ENCODE data around the gene SLC9C1. TPM values are rescaled to one million over a fixed set of nuclear protein-coding genes. Genes with fewer than 3 reads are reported as not detected.

Gene SLC9C1
- total RNA-seq, 1 experiment from 2014 or later = not detected

- no TSS peak for BruUV-seq (replicated peaks)
- no peaks in the 10 kb centered on the region for H3K36me3 Mint-ChIP-seq (ENCODE audit: insufficient read depth, unreplicated experiment)
- no peak for TF ChIP-seq CTCF (IDR thresholded peaks at IDR 0.05; ENCODE audit: unreplicated experiment)
- H3K4me1 Mint-ChIP-seq (ENCODE audit: low read depth, unreplicated experiment) = no peaks in the 10 kb centered on the region
- no peak overlapping the region for H3K27ac Mint-ChIP-seq (ENCODE audit: unreplicated experiment)
- no peaks in the 10 kb centered on the region for H3K9me3 Mint-ChIP-seq (ENCODE audit: low read depth, unreplicated experiment)
- H3K4me3 Mint-ChIP-seq (ENCODE audit: low read depth, unreplicated experiment) = no peak overlapping the region
- CTCF ChIA-PET = interaction anchor here (1.2 kb wide), 1 partner anchor 50 kb away, joined by 3 read pairs; no protein-coding TSS in a partner anchor
- no peak for DNase-seq
- H3K27me3 Mint-ChIP-seq (ENCODE audit: unreplicated experiment) = no peaks in the 10 kb centered on the region
- intact Hi-C loops (cut with micrococcal nuclease; ENCODE audit: unreplicated experiment) = no loop called here
Measured at GRCh38 chr3:112314649-112315048, 20.6 kb upstream of the SLC9C1 start.

DNA sequence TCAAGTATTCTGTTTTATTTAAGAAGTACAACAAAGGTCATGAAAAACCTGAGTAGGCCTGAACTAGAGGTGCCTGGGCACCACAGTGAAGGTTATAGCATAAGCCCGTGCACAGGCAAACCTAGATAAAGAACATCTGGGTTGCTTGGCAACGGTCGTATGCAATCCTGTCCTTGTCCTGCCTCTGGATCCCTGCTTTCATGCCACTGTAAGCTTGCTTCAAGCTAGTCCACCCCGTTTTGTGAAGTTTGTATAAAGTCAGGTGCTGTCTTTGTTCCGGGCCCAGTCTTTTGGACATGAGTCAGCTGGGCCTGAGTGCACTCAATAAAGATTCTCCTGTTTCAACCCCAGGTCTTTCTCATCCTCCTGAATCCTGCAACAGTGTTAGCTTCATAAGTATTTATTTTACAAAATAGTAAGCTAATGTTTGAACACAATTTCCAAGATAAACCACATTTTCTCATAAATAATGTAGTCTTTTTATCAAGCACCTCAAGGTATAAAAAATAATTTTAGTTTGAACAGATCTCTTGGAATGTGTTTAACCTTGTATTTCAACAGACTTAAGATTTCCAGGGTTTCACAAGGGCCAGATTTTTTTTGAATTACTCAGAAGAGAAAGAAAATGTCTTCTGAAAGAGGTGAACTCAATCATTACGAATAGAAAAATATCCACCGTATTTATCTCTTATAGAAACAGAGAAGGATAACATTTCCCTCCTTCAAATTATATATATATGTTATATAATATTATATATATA is 14.3 kb upstream of the SLC9C1 start:
- BruUV-seq (replicated peaks) = no TSS peak
- CTCF ChIA-PET = no interaction called here

DNA sequence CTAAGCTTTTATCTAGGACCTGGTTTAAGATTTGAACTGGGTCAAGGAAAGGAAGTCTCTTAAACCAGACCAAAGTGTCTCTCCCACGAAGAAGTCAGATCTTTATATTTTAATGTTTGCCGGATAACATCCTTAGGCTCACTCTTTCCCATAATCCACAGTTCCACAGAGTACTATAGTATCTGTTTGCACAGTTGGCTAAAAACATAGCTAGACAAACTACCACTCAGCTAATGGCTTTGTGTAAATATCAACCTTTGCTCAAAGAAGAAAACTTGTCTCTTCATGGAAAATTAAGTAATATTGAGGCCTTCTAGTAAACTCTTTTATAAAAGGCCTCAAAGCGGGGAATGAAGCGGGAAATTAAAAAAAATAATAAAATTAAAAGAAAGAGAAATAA is 13.5 kb upstream of the SLC9C1 start:
- Mint-ChIP-seq H3K27ac (ENCODE audit: unreplicated experiment) (no peak overlapping the region), H3K4me1 (ENCODE audit: low read depth, unreplicated experiment) (no peaks in the 10 kb centered on the region), H3K36me3 (ENCODE audit: insufficient read depth, unreplicated experiment) (no peaks in the 10 kb centered on the region), H3K4me3 (ENCODE audit: low read depth, unreplicated experiment) (no peak overlapping the region), H3K9me3 (ENCODE audit: low read depth, unreplicated experiment) (no peaks in the 10 kb centered on the region), H3K27me3 (ENCODE audit: unreplicated experiment) (no peaks in the 10 kb centered on the region)
- no TSS peak for BruUV-seq (replicated peaks)
- intact Hi-C loops (cut with micrococcal nuclease; ENCODE audit: unreplicated experiment) = no loop called here
- no peak for DNase-seq
- TF ChIP-seq CTCF (IDR thresholded peaks at IDR 0.05; ENCODE audit: unreplicated experiment) = no peak
- CTCF ChIA-PET = no interaction called here

More for the DNA sequence above, 14.3 kb upstream of the SLC9C1 start:
- DNase-seq = no peak
- H3K9me3 Mint-ChIP-seq (ENCODE audit: low read depth, unreplicated experiment) = no peaks in the 10 kb centered on the region
- no peak for TF ChIP-seq CTCF (IDR thresholded peaks at IDR 0.05; ENCODE audit: unreplicated experiment)
- intact Hi-C loops (cut with micrococcal nuclease; ENCODE audit: unreplicated experiment) = no loop called here
- H3K4me1 Mint-ChIP-seq (ENCODE audit: low read depth, unreplicated experiment) = no peaks in the 10 kb centered on the region
- H3K27ac Mint-ChIP-seq (ENCODE audit: unreplicated experiment) = no peak overlapping the region
- no peaks in the 10 kb centered on the region for H3K36me3 Mint-ChIP-seq (ENCODE audit: insufficient read depth, unreplicated experiment)
- no peaks in the 10 kb centered on the region for H3K27me3 Mint-ChIP-seq (ENCODE audit: unreplicated experiment)
- no peak overlapping the region for H3K4me3 Mint-ChIP-seq (ENCODE audit: low read depth, unreplicated experiment)

DNA sequence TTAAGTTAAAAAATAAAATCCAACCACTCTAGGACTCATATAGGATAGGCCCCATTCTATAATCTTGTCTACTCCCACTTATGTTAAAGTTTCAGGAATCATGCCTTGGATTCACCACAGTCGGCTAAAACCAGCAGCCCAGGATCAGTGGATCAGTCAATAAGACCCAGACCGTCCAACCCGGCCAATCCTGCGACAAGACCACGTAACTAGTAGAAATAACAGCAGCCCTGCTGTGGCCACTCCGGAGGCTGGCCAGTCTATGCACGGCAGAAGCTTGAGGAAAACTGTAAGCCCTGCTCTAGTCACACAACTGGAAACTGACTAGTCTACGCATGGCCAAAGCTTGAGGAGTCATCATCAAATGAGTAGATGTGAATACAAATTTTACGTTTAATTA is 12.8 kb upstream of the SLC9C1 start:
- no TSS peak for BruUV-seq (replicated peaks)
- Mint-ChIP-seq H3K27ac (ENCODE audit: unreplicated experiment) (no peak overlapping the region), H3K4me1 (ENCODE audit: low read depth, unreplicated experiment) (no peaks in the 10 kb centered on the region), H3K9me3 (ENCODE audit: low read depth, unreplicated experiment) (no peaks in the 10 kb centered on the region), H3K36me3 (ENCODE audit: insufficient read depth, unreplicated experiment) (no peaks in the 10 kb centered on the region), H3K4me3 (ENCODE audit: low read depth, unreplicated experiment) (no peak overlapping the region), H3K27me3 (ENCODE audit: unreplicated experiment) (no peaks in the 10 kb centered on the region)
- intact Hi-C loops (cut with micrococcal nuclease; ENCODE audit: unreplicated experiment) = no loop called here
- CTCF ChIA-PET = no interaction called here
- DNase-seq = no peak
- no peak for TF ChIP-seq CTCF (IDR thresholded peaks at IDR 0.05; ENCODE audit: unreplicated experiment)

Data from Calu3 (cell line).